NCI-H345 treated with DMSO at 0.1 percent for 48 hours (cell line): ENCODE measurements around the gene PTPRK.

ENCODE experiments used
- DNase-seq: peaks from one replicate; lab custom pipeline; 2025; ENCODE audit not compliant: unreplicated experiment; lab: John Stamatoyannopoulos, UW

Gene PTPRK

DNA sequence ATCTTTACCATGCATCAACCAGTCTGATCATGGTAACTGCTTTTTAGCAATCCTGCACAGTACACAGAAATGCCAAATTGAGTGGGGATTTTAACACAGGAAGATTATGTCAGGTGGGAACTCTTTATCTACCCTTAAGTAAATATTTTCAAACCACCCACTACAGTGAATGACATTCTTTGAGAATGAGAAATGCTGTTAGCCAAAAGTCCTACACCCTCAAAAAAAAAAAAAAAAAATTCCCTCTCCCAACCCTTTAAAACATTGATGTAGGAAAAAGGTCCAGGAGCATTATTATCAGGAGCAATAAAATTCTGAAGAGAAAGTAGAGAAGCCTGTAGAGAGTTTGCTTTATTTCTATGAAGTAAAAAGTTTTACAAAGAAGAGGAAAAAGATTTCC, 312.3 kb downstream of the PTPRK start:
- DNase-seq = no peak

DNA sequence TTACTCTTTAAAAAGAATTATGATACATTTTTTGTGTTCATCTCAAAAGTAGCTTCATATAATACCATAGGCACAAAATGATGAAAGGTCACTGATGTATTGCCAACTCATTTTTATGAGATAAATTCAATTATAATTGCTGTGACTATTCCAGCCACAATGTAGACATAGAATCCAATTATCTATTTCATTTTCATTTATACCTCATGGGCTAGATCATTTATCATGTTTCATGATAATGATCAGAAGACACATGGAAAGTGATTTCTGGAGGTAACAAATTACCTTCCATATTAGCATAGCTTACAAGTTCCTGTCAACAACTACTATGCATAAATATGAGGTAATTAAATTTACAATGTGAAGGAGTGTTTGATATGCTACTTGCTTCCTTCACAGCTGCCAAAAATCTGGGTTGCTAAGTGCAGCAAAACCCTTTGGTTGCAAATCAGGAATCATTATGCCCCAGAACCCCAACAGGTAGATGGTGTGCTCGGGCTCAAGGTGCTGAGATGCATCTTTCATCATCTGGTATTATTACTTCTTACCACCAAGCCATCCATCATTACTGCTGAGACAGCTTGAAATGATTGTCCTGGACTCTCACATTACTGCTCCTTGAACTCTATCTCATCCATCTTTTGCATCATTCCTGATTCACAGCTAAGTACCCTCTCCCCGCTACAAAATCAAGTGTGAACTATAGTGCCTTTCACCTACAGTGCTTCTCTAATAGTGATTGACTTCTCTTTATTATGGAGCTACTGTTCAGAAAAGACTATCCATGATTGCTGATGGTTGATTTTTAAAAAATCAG, 313.6 kb downstream of the PTPRK start:
- no peak for DNase-seq

DNA sequence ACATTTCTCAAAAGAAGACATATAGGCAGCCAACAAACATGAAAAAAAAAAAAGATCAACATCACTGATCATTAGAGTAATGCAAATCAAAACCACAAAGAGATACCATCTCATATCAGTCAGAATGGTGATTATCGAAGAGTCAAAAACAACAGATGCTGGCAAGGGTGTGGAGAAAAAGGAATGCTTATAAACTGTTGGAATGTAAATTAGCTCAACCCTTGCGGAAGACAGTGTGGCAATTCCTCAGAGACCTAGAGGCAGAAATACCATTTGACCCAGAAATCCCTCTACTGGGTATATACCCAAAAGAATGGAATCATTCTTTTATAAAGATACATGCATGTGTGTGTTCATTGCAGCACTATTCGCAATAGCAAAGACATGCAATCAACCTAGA, 315.8 kb downstream of the PTPRK start:
- DNase-seq = no peak

DNA sequence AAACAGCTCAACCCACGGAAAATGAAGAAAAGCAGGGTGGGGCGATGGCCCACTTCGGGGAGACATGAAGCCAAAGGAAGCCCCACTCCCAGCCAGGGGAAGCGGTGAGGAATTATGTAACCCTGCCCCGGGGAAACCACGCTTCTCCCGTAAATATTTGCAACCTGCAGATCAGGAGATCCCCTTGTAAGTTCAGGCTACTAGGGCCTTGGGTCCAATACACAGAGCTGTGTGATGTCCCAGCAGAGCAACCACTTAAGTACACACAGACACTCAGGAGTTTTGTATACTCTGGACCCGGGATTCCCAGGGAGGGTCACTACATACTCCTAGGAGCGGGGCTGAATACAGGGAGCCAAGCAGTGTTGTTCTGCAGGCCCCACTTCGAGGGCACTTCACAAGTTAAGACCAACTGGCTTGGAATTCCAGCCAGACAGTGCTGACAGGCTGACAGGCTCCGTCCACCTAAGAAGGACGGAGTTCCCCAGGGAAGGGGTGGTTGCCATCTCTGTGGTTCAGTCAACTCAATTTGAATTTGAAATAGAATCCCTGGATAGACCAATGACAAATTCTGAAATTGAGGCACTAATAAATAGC, 318.1 kb downstream of the PTPRK start:
- DNase-seq = no peak

DNA sequence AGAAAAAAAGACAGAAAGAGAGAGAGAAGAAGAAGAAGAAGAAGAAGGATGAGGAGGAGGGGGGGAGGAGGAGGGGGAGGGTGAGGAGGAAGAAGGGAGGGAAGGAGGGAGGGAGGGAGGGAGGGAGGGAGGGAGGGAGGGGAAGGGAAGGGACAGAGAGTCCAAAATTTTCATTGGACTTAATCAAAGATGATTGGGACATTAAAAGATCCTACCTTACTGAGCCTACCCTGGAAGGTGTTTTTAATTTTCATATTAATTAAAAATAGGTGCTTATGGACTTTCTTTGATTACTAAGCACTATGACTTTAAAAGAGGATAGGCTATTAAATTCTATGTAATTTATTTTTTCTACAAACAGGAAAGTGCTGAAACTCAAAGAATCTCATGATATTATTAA, 319.6 kb downstream of the PTPRK start:
- DNase-seq = no peak

DNA sequence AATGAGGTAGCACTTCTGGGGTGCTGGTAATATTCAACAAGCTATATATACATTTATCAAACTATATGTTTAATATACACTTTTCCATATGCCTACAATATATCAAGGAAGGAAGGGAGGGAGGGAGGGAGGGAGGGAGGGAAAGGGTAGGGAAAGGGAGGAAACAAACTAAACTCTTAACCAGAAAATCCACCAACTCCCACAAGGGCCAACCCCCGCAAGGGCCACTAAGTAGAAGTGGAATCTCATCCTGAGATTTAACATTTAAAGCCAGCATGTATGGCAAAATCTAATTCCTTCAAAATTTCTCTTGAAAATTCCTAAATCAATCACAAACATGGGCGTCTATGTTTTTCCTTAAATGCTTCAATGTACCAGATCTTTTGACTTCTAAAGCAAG, 320.9 kb downstream of the PTPRK start:
- DNase-seq = no peak

DNA sequence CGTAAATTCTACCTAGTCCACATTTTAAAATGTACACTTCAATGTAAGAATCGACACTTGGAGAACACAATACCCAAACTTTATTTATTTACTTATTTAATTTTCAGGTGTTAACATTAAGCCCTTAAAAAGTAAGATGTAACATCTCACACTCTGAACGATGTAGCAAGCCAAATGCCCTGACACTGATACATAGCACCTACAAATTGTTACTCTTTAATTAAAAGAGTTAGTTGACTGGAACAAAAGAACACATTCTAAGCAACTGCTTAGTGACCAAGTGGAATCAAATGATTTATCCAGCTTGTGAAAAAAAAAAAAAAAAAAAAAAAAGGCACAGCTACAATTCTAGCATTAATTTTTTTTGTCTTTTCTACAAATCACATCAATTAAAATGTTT, 327.4 kb downstream of the PTPRK start:
- DNase-seq = no peak

DNA sequence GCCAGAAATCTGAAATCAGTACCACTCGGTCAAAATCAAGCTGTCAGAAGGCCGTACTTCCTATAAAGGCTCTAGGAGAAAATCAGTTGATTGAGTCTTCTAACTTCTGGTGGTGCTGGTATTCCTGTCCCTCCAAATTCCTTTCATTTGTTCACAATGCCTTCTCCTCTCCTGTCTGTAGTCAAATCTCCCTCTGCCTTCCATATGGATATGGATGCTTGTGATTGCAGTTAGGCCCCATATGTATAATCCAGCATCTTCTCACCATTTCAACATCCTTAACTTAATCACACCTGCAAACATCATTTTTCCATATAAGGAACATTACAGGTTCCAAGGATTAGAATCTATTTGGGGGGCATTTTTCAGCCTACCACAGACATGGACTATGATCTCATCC, 331.7 kb downstream of the PTPRK start:
- no peak for DNase-seq

DNA sequence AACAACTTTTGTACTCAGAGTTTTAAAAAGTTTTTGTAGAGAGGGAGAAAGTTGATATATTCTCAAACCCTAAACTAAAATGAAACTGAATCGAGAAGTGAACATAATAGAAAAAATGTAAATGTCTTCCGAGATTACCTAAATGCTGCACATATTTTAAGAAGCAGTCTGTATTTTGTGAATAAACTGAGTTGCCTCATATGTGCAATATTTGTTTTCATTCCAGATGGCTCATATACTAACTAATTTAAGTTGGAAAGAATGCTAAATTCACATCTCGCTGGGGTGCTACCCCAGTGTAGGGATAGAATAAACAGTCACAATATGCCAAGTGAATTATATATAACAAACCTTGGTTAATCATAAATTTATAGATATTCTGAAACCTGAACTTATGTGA, 333.7 kb downstream of the PTPRK start:
- no peak for DNase-seq

DNA sequence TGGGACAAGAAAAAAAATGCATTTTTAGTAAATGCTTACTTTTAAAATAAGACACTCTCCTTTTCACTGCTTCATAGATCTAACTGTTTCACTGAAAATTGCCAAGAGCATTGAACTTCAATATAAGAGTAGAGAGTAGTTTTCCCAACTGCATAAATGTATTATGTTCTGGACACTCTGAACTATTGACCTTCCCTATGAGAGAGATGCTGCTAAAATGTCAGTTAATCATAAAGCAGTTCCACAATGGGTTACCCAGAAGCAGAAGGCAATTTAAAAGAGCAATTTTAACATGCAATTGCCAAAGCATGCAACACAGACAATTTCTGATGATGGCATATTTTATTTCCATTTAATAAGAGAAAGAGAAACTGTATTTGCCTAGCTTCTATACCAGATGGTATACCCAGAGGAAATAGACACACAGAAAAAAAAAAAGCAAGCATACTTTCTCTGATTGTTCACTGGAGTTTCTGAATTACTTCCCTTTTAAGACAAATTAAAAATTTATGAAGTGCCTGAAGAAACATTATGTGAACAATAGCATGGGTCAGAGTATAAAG, 340.4 kb downstream of the PTPRK start:
- DNase-seq = no peak

DNA sequence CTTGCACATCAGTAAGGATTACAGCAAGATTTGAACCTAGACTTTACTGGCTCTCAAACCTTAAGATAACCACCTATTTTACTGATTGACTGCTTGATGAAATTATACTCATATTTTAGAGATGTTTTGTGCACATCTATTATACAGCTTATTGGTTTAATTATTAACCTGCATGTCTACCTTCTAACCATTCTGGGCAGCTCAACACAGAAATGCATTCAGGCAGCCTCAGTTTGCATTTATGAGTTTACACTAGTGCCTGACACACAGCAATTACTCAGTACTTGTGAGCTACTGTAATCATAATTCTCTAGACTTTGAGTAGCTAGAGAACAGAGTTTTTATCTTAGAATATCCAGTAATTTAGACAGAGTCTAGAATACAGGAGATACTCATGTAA, 345.7 kb downstream of the PTPRK start:
- no peak for DNase-seq

DNA sequence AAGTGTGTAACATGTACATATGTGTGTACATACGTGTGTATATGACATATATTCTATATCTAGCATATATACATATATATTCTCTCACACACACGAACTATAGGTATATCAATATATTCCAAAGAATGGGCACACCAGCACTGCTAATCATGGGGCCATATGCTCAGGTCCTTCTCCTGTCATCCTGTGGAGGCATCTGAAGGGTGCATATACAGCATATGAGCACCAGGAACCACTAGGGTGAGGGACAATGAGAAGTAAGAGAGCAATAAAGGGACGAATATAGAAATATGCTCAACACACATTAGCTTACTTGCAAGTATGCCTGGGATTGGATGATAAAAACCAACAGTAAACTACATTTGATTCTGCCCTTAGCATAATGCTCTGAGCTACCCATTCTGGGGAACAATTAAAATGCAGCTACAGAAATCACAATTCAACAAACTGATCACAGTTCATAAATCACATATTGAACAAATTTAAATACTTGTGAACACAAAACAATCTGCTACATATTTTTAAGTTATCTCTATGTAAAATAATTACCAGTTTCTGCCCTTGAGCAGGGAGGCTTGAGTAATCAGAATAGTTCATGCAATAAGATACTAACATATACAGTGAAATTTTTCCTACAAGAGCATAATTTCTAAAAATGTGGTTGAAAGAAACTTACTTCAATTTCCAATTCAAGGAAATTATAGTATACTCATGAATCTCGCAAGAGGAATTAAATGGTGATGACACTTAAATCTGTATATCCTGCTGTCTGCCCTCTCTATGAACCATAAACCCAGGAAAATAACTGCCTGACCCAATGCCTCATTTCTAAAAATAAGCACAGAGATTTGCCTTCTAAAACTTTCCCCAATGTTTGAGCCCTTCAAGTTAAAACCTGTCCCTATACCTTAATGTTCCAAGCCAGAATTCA, 347.4 kb downstream of the PTPRK start:
- no peak for DNase-seq

DNA sequence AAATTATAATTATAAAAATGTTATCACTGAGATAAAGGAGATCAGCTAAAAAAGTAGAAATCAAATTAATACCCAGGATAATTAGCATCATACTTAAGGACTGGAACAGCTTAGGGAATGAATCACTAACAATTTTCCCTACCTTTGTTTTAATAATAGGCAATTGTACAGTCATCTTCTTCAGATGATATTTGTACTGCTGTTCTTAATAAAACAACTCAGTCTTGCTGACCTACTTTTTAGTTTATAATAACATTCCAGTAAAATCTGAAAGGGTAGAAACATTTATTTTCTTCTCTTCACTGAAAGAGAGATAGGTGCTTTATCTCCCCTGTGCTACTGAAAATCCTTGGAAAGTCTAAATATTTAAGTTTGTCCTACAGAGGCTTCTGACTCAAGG, 348.3 kb downstream of the PTPRK start:
- DNase-seq = no peak

DNA sequence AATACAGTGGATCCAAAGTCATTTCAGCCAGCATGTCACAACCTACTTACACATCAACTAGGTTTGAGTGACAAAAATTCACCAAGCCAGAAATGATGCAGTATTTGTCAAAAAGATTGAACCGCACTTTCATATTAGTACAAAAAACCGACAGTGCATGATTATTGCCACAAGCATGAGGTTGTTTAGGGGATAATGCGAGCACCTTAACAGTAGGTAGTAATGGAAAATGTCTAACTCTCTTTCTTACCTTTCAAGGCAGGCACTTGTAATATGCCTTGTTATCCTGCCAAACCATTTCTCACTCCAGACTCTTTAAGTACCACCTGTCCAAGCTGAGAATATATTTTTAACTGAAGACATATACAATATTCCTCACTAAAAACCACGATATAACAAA, 349.2 kb downstream of the PTPRK start:
- DNase-seq = no peak

DNA sequence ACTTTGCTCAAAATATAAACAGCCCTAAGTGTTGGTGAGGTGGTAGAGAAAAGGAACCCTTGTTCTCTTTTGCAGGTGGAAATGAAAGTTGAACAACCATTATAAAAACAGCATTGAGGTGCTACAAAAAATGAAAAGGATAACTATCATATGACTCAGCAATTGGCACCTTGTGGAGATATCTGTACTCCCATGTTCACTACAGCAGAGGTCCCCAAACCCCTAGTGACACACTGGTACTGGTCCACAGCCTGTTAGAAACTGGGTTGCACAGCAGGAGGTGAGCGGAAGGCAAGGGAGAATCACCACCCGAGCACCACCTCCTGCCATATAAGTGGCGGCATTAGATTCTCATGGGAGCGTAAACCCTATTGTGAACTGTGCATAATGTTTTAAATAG, 352.2 kb downstream of the PTPRK start:
- DNase-seq = no peak

DNA sequence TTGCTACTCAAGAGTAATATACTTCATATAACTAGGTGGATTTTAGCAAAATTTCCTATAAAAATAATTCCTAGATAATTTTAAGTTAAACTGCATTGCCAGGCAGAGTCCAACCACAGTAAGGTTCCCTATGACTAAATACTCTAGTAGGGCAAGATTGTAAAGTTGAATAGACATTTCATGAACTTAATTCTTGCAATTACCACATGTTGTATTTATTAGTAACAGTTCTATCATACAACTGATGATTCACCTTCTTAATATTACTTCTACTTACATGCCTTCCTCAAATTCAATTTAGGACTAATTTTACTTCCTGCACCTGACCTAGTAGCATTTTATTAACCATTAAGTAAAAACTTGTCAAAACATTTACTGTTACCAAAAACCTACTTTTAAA, 352.8 kb downstream of the PTPRK start:
- no peak for DNase-seq

DNA sequence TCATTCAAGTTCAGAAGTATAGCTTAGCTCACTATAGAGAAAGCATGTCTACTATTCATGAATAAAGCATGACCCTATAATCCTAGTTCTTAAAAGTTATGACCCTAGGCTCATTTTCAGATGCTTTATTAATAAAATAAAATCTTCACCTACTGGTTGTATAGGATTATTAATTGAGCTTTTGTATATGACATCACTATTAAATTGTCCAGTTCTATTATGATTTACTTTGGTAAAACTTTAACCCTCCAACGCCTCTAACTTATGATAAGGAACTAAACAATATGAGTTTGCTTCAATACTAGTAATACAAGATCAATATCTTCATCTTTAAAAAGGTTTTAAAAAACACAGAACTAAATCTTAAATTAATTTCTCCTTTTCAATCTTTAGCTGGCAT, 356.1 kb downstream of the PTPRK start:
- no peak for DNase-seq

DNA sequence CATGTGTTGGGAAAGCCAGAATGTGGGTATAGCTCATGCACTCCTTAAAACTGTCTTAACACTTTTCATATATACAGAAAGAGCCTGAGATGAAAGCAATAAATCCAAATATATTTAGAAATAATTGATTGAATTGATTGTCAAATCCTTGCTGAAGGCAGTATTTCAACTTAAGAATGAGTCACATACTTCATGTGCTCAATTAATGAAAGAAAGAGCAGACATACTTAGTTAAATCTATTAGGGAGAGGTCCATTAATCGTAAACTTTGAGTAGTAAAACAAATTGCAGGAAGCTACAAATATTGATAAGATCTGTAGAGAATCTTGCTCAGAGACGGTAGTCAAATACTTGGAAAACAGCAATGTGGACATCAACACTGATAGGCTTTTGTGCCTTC, 358.0 kb downstream of the PTPRK start:
- no peak for DNase-seq

DNA sequence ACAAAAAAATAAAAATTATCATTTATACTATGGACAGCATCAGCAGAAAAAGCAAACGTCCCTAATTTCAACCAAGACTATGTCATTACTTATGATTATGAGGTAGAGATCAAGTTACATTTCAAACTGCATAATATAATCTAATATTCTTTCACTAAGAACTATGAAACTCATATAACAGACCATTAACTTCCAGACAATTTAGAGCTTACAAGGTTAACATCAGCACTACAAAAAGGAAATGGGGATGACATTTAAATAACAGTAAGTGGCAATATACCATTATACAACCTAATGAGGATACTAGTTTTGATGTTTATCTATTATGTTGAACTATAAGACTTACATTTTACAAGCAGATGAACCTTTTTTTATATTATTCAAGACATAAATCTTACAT, 358.6 kb downstream of the PTPRK start:
- DNase-seq = no peak

DNA sequence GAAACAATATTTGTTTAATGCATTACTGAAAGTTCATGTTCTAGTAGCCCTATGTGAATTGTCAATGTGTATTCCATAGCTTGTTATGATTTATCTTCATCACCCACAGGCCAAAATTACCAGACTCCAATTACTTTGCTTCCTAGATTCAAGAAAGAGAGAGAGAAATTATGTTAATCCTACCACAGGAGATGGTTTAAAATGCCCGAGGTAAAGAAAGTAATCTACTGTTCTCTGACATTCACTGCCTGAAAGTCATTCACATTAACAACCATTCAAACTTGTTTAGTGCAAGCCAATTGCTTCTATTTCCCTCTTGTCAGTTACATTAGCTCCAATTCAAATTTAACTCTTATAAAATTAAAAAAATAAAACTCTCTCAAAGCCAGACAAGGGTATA, 359.1 kb downstream of the PTPRK start:
- DNase-seq = no peak

DNA sequence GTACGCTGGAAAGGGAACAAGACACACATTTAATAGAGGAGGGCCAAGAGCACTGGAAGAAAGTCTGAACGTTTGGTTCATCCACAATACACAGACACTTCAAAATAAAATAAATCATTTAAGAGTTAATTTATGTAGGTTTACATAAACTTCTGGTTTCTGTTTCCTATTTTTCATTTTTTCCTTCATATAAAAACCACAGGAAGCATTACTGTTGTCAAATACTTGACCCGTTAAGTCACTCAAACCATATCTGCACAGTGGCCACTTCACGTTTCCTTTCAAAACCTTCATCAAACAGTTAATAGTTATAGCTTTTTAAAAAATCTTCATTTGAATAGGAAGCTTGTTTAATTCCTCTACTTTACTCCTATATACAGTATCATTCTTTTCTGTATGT, 361.9 kb downstream of the PTPRK start:
- DNase-seq = no peak
